Measurements from ENCODE around the gene RAB37.

RAB37 gene

DNA sequence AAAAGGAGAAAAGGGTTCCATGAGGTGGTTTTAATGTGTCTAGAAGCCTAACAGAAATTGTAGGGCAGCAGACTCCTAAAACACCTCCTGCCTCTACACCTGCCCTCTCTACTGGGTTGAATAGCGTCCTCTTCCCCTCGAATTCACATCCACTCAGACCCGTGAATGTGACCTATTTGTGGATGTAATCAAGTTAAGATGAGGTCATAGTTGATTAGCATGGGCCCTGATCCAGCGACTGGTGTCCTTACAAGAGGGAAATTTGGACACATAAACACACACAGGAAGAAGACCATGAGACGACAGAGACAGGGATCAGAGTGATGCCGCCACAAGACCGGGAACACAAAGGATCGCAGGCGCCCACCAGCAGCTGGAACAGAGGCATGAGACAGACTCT, 37.8 kb upstream of the RAB37 start:
- peaks cover 0 to 73% (median 0%) of the 10 kb centered on the region in 11 experiments; a peak in 6 of 22 replicates for H3K36me3 ChIP-seq
- TF ChIP-seq Cebpa-rat (IDR thresholded peaks at IDR 0.05): no peak
- no peak overlapping the region for H3K27ac ChIP-seq
- H3K4me3 ChIP-seq: no peak overlapping the region
- no peaks in the 10 kb centered on the region for H3K27me3 ChIP-seq
- no peak overlapping the region for H3K4me2 ChIP-seq
- peaks cover 0 to 3% (median 0%) of the 10 kb centered on the region in 11 experiments; a peak in 6 of 22 replicates for H3K9me3 ChIP-seq (replicated peaks in 1 of 11)
- H4K20me1 ChIP-seq: peaks cover 0 to 21% (median 0%) of the 10 kb centered on the region in 11 experiments; a peak in 2 of 22 replicates
- peaks cover 5 to 69% (median 23%) of the 10 kb centered on the region in 10 experiments; a peak in 19 of 20 replicates for H3K4me1 ChIP-seq
- no peak overlapping the region for H3K9ac ChIP-seq

DNA sequence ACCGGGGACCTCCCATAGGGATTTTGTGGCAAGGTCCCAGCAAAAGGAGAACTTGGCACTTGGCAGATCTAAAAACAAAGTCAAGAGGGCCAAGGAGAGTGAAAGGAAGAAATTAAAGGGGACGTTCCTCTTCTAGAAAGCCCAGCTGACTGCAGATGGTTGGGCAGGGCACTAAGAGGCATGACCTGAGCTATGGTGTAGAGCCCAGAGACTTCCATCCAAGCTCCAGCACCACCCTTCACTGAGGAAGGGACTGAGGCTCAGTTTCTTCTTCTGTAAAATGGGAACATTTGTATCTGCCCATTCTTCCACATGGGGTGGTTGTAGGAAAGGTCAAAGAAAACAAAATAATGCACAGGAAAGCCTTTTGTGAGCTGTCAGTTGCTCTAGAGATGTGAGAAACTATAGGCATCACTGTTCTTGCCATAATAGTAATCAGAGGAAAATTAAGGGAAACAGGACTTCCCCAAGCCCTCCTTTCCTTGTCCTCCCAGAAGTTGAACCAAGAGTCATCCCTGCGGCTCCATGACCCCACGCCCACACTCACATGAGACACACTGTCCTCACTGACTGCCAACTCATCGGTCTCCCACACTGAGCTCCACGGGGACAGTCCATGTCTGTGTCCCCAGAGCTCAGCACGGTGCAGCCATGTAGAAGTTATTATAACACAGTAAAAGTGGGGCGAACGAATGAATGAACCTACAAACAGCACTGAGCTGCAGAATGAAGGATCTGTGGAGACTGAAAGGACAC, 34.8 kb upstream of the RAB37 start:
- Histone ChIP-seq H4K20me1 (peaks cover 0 to 52% (median 0%) of the 10 kb centered on the region in 11 experiments; a peak in 2 of 22 replicates), H3K27me3 (no peaks in the 10 kb centered on the region), H3K36me3 (peaks cover 0 to 68% (median 0%) of the 10 kb centered on the region in 11 experiments; a peak in 6 of 22 replicates), H3K9ac (no peak overlapping the region; a peak in 1 of 22 replicates), H3K9me3 (replicated peaks in 1 of 11) (no peaks in the 10 kb centered on the region), H3K4me3 (no peak overlapping the region), H3K27ac (no peak overlapping the region), H3K4me1 (peaks cover 5 to 40% (median 12%) of the 10 kb centered on the region in 10 experiments; a peak in 19 of 20 replicates), H3K4me2 (peak overlapping the region in 5 of 11 experiments; percentile 0 to 61 (median 25); a peak in 6 of 22 replicates)
- TF ChIP-seq Cebpa-rat (IDR thresholded peaks at IDR 0.05): no peak

DNA sequence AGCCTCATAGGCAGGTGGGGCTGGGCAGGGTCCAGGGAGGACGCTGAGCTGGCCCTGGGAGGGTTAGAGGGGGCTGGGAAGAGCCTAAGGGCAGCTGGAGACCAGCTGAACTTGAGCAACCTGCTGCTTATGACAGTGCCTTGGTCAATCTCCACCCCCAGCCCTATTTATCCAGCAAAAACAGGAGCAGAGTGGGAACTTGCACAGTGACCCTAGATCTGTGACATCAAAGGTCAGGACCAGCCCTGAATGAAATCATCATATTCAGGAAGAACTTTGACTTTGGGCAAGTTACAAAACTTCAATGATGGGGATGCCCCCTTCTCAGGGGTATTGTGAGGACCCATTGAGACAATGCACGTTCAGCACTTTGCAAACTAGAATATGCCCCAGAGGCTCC, 33.7 kb upstream of the RAB37 start:
- H4K20me1 ChIP-seq: peaks cover 0 to 62% (median 0%) of the 10 kb centered on the region in 11 experiments; a peak in 2 of 22 replicates
- H3K4me2 ChIP-seq: peak overlapping the region in 1 of 11 experiments; percentile 61; a peak in 3 of 22 replicates

DNA sequence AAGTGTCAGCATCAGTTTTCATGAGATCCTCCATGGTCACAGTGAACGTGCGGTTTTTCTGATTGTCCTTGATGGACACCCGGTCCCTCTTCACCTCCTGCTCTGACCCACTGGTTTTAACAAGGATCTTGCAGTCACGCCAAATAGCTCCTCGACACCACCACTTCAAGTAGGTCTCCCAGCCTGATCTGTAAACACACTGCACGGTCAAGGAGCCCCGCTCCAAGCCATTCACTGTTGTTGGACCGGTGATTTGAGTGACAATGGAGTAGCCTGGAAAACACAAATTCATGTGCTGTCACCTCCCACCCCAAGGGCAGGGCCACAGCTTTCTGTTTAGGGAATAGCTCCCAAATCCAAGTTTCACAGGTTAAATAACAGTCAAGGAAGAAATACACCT, 32.5 kb upstream of the RAB37 start:
- no peak overlapping the region for H3K4me3 ChIP-seq
- no peak overlapping the region for H3K27ac ChIP-seq
- peaks cover 0 to 75% (median 0%) of the 10 kb centered on the region in 11 experiments; a peak in 2 of 22 replicates for H4K20me1 ChIP-seq
- no peak for TF ChIP-seq Cebpa-rat (IDR thresholded peaks at IDR 0.05)
- no peaks in the 10 kb centered on the region for H3K9me3 ChIP-seq (replicated peaks in 1 of 11)
- no peak overlapping the region for H3K4me2 ChIP-seq
- peaks cover 0 to 45% (median 3%) of the 10 kb centered on the region in 10 experiments; a peak in 9 of 20 replicates for H3K4me1 ChIP-seq
- peaks cover 0 to 65% (median 0%) of the 10 kb centered on the region in 11 experiments; a peak in 6 of 22 replicates for H3K36me3 ChIP-seq
- H3K27me3 ChIP-seq: no peaks in the 10 kb centered on the region
- no peak overlapping the region for H3K9ac ChIP-seq

More for the DNA sequence above, 33.7 kb upstream of the RAB37 start:
- Histone ChIP-seq H3K36me3 (peaks cover 0 to 65% (median 0%) of the 10 kb centered on the region in 11 experiments; a peak in 6 of 22 replicates), H3K4me1 (peaks cover 0 to 37% (median 3%) of the 10 kb centered on the region in 10 experiments; a peak in 11 of 20 replicates), H3K9me3 (replicated peaks in 1 of 11) (no peaks in the 10 kb centered on the region), H3K9ac (no peak overlapping the region), H3K4me3 (no peak overlapping the region), H3K27ac (no peak overlapping the region), H3K27me3 (no peaks in the 10 kb centered on the region)
- TF ChIP-seq Cebpa-rat (IDR thresholded peaks at IDR 0.05): no peak

DNA sequence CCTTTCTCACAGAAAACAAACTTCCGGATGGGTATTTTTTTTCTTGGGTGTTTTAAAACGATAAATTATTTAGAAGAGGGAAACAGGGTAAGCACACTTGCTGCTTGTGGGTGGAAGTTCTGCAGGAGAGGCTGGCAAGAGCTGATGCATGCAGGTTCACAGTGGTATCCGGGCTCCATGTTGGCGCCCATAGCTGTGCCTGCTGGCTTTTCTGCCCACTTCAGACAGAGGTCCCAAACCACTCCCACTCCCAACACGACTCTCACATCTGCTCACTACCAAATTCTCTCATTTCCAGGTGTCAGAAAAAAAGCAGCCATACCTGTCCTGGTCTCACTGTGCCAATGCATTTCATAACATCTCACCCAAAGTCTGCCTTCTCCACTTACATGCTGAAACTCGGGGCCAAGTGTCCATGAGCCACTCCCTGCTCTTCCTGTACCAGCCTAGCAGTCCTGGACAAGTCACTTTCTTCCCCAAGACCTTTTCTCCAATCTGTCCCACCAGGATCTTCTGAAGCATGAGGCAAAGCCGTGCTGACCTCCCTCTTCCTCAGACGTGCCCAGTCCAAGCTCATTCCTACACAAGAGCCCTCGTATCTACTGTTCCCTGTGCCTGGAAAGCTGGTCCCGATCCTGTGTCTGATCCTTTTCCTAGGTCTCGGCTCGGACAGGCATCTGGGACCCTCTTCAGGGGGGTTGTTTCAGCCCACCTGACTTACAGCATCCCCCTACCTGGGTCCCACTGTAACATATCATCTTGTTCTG, 25.8 kb upstream of the RAB37 start:
- Histone ChIP-seq H3K9me3 (replicated peaks in 1 of 11) (no peaks in the 10 kb centered on the region), H3K27me3 (no peaks in the 10 kb centered on the region), H3K36me3 (peaks cover 0 to 11% (median 0%) of the 10 kb centered on the region in 11 experiments; a peak in 2 of 22 replicates), H4K20me1 (peaks cover 0 to 35% (median 0%) of the 10 kb centered on the region in 11 experiments; a peak in 2 of 22 replicates), H3K4me2 (peak overlapping the region in 5 of 11 experiments; percentile 50 to 96 (median 93); a peak in 10 of 22 replicates), H3K4me3 (peak overlapping the region in 3 of 10 experiments; percentile 22 to 59 (median 58); a peak in 5 of 20 replicates), H3K27ac (no peak overlapping the region; a peak in 1 of 22 replicates), H3K9ac (peak overlapping the region in 3 of 11 experiments; percentile 4 to 78 (median 71); a peak in 4 of 22 replicates), H3K4me1 (peaks cover 10 to 78% (median 36%) of the 10 kb centered on the region in 10 experiments)
- TF ChIP-seq Cebpa-rat (IDR thresholded peaks at IDR 0.05): no peak

DNA sequence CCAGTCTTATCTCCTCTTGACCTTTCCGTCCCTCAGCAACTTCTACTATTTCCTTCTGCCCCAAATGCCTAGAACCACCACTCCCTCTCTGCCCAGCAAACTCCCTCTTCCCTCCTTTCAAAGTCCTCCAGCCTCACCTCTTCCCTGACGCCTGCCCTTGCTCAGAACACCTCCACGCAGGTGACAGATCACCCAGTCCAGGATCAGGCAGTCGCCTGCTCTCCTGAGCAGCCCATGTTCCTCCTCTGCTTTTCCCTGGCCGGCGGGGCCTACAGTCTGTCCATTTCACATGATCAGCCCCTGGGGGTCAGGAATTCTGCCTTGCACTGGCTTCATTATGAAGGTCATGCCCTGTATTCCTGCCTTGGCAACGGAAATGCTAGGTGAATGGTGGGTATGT, 24.8 kb upstream of the RAB37 start:
- H3K4me2 ChIP-seq: peak overlapping the region; percentile 32 to 96 (median 82)
- no peaks in the 10 kb centered on the region for H3K9me3 ChIP-seq (replicated peaks in 1 of 11)
- no peaks in the 10 kb centered on the region for H3K27me3 ChIP-seq
- H4K20me1 ChIP-seq: peaks cover 0 to 24% (median 0%) of the 10 kb centered on the region in 11 experiments; a peak in 2 of 22 replicates
- no peak for TF ChIP-seq Cebpa-rat (IDR thresholded peaks at IDR 0.05)
- H3K9ac ChIP-seq: peak overlapping the region in 8 of 11 experiments; percentile 14 to 78 (median 65); a peak in 14 of 22 replicates
- H3K4me3 ChIP-seq: peak overlapping the region in 6 of 10 experiments; percentile 44 to 64 (median 58); a peak in 12 of 20 replicates
- H3K4me1 ChIP-seq: peaks cover 10 to 76% (median 36%) of the 10 kb centered on the region in 10 experiments
- H3K27ac ChIP-seq: peak overlapping the region in 9 of 11 experiments; percentile 42 to 80 (median 58); a peak in 16 of 22 replicates
- peaks cover 0 to 3% (median 0%) of the 10 kb centered on the region in 11 experiments; a peak in 1 of 22 replicates for H3K36me3 ChIP-seq

DNA sequence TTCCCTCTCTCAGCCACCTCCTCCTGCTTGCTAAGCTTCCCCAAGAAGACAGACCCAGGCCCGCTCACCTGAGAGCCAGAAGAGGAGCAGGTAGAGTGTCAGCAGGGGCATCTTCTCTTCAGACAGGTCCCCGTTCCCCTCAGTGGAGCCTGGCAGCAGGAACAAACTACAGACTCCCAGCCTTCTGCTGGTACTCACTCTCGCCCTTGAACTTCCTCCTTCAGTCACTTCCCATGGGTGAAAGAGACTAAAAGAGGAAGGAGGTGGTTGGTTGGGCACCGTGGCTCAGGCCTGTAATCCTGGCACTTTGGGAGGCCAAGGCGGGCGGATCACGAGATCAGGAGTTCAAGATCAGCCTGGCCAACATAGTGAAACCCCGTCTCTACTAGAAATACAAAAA, 24.3 kb upstream of the RAB37 start, which contains the start of gene CD300LF:
CD300LF (minus strand) TSS at position 168 of the 400 bp plus-strand sequence; CDS start at position 111, 57 bp downstream.
- H4K20me1 ChIP-seq: peaks cover 0 to 20% (median 0%) of the 10 kb centered on the region in 11 experiments; a peak in 1 of 22 replicates
- no peaks in the 10 kb centered on the region for H3K27me3 ChIP-seq
- peak within 1 kb of the TSS in 9 of 11 experiments; percentile 42 to 80 (median 58); a peak in 16 of 22 replicates for H3K27ac ChIP-seq
- peak within 1 kb of the TSS in 6 of 10 experiments; percentile 44 to 64 (median 58); a peak in 12 of 20 replicates for H3K4me3 ChIP-seq
- no peak for TF ChIP-seq Cebpa-rat (IDR thresholded peaks at IDR 0.05)
- no peaks in the 10 kb centered on the region for H3K36me3 ChIP-seq
- H3K4me2 ChIP-seq: peak within 1 kb of the TSS; percentile 32 to 96 (median 82)
- no peaks in the 10 kb centered on the region for H3K9me3 ChIP-seq (replicated peaks in 1 of 11)
- H3K9ac ChIP-seq: peak within 1 kb of the TSS in 8 of 11 experiments; percentile 14 to 78 (median 65); a peak in 14 of 22 replicates
- H3K4me1 ChIP-seq: peaks cover 10 to 72% (median 36%) of the 10 kb centered on the region in 10 experiments
